Measurements from ENCODE around the gene ZDHHC23.

DNA sequence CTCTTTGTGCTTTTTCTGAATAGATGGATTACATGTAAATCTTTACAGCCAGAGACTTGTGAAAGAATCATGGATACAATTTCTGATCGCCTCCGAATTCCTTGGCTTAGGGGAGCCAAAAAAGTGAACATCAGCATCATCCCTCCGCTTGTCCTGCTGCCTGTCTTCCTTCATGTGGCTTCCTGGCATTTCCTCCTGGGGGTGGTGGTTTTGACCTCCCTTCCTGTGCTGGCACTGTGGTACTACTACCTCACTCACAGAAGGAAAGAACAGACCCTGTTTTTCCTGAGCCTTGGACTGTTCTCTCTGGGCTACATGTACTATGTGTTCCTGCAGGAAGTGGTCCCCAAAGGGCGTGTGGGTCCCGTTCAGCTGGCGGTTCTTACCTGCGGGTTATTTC is 5.9 kb downstream of the ZDHHC23 start:
- TF ChIP-seq EZH2phosphoT487 (IDR thresholded peaks at IDR 0.05; ENCODE audit: borderline replicate concordance, low read depth), result no peak
- TF ChIP-seq, protein P1, sequence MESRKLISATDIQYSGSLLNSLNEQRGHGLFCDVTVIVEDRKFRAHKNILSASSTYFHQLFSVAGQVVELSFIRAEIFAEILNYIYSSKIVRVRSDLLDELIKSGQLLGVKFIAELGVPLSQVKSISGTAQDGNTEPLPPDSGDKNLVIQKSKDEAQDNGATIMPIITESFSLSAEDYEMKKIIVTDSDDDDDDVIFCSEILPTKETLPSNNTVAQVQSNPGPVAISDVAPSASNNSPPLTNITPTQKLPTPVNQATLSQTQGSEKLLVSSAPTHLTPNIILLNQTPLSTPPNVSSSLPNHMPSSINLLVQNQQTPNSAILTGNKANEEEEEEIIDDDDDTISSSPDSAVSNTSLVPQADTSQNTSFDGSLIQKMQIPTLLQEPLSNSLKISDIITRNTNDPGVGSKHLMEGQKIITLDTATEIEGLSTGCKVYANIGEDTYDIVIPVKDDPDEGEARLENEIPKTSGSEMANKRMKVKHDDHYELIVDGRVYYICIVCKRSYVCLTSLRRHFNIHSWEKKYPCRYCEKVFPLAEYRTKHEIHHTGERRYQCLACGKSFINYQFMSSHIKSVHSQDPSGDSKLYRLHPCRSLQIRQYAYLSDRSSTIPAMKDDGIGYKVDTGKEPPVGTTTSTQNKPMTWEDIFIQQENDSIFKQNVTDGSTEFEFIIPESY (IDR thresholded peaks at IDR 0.05; ENCODE audit: borderline replicate concordance, low read depth), result no peak

Data from SK-N-SH (cell line).